OCI-M2 (cell line): Measurements from ENCODE around the gene RHOA.
"Not testable (repeated sequence)": the region's sequence is repeated elsewhere in the genome, so short reads cannot be mapped to it uniquely, and the experiment has no call there.

Experiments
- DNase-seq: peaks from one replicate; lab custom pipeline; 2025; ENCODE audit not compliant: unreplicated experiment; lab: John Stamatoyannopoulos, UW

RHOA gene

GRCh38 chr3:49371946-49372345 is 39.8 kb downstream of the RHOA start:
- DNase-seq = no peak

DNA sequence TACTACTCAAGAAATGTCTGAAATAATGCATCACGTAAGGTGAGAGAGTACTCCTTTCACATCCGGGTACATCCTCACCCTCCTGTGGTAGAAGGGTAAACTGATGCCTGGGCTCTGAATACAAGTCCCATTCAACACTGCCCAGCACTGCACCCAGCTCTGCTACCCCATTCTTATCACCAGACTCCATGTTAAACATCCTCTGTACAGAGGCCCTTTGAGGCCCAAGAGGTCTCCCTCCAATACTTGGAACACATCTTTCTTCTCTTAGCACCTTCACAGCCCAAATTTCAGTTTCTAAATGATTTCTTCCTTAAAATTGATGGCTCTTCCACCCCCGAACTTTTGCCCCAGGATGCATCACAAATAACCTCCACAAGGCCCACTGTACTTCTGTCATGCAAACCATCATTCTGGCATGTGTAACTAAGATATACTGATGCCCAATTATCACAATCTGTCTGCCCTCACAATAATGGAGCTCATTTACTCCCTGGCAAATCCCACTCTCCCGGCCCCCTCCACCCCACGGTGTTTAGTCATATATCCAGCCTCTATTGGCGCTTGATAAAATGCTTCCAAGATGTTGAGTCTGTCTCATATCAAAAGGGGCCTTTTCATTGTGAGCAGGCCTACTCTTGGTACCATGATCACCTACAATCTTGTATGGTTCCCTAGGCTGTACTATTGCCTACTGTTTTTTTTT is 41.0 kb downstream of the RHOA start:
- no peak for DNase-seq

- DNase-seq = no peak
Measured at GRCh38 chr3:49362561-49362960, 49.2 kb downstream of the RHOA start.

- no peak for DNase-seq
Measured at GRCh38 chr3:49359623-49360022, 52.2 kb downstream of the RHOA start.

DNA sequence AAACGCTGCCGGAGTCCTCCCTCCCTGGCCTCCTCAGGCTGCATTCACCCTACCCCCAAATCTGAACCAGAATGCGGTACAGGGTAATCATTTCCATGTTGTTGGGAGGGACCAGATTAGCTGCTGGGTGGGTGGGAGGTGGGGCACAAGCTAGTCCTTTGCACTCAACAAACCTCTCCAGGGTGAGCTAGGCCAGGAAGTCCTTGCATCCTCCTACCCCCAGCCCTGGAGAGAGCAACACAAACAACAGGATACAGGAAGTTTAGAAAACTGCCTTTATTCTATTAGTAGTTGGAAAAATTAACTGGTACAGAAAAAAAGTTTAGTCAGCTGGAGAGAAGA is 52.9 kb downstream of the RHOA start:
- DNase-seq = no peak

DNA sequence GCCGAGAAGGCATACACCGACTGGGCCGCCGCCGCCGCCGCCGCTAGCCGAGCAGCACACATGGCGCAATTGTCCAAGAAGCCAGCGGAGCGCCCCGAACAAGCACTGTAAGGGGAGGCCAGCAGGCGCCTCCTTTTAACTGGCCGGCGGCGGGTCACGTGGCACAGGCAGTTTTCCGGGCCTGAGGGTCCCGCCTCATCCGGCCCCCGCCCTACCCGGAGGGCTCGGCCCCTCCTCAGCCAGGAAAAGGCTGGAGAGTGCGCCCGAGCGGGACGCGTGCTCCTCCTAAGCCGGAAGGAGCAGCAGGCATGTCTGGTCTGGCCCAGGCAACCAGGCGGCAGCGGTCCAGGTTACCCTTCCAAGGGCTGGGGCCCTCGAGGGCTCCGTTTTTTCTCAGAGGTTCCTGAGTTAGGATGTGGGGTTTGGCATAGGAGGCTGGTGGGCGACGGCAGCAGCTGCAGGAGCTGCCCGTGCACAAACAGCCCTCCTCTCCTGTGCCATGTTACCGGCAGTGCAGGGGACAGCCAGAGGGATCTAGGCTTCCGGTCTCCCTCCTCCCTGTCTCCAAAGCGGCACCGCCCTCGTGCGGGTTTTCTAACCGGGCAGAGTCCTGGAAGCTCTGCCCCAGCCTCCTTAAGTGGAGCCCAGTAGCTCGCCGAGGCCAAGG is 53.4 kb downstream of the RHOA start, which contains the start of gene GPX1:
Gene GPX1 (minus strand): TSS at position 137 of the 667 bp plus-strand sequence. CDS start 75 bp downstream, at position 62.
- DNase-seq = peak; percentile 88

- DNase-seq = not testable (repeated sequence)
Measured at GRCh38 chr3:49357443-49358216, 54.1 kb downstream of the RHOA start.

DNA sequence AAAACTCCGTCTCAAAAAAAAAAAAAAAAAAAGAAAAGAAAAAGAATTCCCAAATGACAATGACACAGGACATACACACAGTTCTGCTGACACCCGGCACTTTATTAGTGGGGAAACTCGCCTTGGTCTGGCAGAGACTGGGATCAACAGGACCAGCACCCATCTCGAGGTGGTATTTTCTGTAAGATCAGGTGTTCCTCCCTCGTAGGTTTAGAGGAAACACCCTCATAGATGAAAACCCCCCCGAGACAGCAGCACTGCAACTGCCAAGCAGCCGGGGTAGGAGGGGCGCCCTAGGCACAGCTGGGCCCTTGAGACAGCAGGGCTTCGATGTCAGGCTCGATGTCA is 54.7 kb downstream of the RHOA start:
- not testable (repeated sequence) for DNase-seq

DNA sequence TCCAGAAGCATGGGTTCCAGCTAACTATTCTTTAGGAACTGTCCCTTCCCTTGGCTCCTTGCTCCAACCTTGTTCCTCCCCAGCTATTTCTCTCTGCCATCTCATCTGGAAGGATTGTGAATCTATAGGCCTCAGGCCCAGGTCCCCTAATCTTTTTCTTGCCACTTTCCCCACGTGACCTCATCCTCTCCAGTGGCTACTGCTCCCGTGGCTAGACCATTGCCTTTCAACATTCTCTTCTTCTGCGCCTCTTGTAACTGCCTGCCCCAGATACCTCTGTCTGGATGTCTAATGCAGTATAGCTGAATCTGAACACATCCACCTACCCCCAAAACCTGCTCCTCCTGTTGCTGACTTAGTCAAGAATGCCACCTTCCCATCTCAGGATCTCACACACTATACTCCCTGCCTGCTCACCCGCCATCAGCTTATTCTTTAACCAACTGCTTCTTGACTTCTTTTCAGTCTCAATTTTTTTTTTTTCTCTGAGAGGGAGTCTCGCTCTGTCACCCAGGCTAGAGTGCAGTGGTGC is 58.8 kb downstream of the RHOA start:
- no peak for DNase-seq

DNA sequence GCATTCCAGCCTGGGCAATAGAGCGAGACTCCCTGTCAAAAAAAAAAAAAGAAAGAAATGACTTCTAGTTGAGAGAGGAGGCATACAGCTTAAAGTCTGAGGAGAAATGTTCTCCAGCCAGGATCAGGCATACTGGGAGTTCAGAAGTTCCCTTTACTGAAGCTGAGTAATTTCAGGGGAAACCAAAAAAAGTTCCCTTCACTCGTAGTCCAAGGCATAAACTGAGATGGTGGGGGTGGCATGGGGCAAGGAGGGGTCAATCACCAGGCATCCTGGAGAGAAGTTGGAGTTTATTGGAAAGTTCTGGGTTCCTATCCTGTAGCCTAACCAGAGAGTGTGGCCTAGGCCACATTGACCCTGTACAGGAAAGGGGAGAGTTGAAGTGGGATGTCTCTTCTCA is 59.5 kb downstream of the RHOA start:
- DNase-seq = no peak

- no peak for DNase-seq
Measured at GRCh38 chr3:49351521-49352011, 60.2 kb downstream of the RHOA start.

GRCh38 chr3:49349348-49350114 is 62.2 kb downstream of the RHOA start:
- DNase-seq = peak; percentile 21

- not testable (repeated sequence) for DNase-seq
Measured at GRCh38 chr3:49348361-49348760, 63.4 kb downstream of the RHOA start.

- no peak for DNase-seq
Measured at GRCh38 chr3:49346797-49347251, 65.0 kb downstream of the RHOA start.

DNA sequence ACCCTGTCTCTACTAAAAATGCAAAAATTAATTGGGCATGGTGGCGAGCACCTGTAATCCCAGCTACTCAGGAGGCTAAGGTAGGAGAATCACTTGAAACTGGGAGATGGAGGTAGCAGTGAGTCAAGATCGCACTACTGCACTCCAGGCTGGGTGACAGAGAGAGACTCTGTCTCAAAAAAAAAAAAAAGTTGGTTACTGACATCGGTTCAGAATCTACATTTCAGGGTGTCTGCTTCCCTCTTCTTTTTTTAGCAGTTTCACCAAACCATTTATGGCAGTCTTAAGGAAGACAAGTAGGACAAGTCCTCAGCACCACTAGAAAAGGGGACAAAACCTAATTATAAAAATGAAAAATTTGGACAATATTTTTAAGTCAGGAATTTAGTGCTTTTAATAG is 68.6 kb downstream of the RHOA start:
- no peak for DNase-seq

GRCh38 chr3:49341996-49342395 is 69.8 kb downstream of the RHOA start:
- no peak for DNase-seq

GRCh38 chr3:49339941-49340800 is 71.6 kb downstream of the RHOA start, which contains the start of gene USP4:
Gene USP4 (minus strand): TSS chr3:49340053. CDS start chr3:49340024, 29 bp downstream.
- DNase-seq = peak; percentile 74

- no peak for DNase-seq
Measured at GRCh38 chr3:49339581-49339940, 72.2 kb downstream of the RHOA start.

DNA sequence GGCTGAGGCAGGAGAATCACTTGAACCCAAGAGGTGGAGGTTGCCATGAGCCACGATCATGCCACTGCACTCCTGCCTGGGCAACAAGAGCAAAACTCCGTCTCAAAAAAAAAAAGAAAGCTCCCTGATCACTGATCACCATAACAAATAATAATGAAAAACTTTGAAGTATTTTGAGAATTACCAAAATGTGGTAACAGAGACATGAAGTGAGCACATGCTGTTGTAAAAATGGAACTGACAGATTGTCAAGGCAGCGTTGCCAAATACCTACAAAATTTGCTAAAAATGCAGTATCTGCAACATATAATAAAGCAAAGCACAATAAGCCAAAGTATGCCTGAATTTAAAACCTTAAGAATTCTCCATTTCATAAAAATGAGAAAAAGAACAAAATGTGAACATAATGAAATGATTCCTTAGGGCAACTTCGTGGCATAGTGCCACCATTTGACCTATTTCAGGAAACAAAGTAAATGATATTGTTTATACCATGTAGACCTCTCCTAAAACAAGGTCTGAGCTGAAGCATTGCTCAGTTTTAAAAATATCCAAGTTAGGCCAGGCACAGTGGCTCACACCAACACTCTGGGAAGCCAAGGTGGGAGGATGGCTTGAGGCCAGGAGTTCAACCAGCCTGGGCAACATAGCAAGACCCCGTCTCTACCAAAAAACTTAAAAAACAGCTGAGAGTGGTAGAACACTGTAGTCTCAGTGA is 77.7 kb downstream of the RHOA start:
- no peak for DNase-seq
